ENCODE data around the gene PAH.

The PAH gene

GRCh38 chr12:102814691-102815367 is 102.2 kb downstream of the PAH start:
- no peak for DNase-seq

GRCh38 chr12:102812344-102812743 is 104.7 kb downstream of the PAH start:
- no peak for DNase-seq

DNA sequence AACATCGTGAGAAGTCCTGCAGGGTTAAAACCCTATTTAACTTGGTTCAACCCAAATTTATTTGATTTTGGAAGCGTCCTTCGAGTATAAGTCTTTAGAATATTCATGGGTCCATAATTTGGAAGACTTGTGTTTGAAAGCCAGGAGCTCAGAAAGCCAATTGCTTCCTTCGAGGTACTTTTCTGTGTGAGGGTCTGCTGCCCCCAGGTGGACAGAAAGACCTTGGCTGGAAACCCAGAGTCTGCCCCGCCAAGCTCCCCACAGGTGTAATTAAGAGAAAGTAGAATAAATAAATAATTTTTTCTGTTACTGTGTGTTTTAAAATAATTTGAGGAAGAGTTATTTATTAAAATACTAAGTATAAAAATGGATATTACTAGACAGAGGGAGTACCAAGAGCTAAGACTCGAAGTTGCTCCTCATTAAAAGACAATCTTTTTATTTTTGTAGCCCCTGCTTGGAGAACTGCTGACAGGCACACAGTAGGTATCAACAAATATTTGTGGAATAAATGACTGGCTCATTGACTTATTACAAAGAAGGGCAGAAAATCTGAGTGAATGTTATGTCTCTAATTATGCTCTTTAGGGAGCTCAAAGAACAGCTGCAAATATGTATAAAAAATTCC is 105.8 kb downstream of the PAH start:
- DNase-seq, result peak; percentile 39

- DNase-seq, result no peak
Observed at GRCh38 chr12:102808412-102808811, 108.6 kb downstream of the PAH start.

DNA sequence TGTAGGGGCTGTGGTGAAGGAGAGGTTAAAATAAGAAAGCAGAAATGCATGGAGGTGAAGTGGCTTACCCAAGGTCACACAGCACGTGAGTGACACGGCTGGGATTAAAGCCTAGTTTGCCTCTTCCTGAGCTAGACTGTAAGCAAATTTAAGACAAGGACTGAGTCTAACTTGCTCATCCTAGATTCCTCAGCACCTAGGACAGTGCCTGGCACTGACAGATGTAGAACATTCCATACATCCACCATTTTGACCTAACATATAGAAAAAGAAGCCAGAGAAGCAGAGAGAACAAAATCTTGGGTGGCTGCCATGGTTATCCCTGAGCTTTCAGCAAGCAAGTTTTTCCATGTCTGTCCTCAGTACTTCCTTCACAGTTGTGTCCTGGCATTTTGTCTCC is 110.5 kb downstream of the PAH start:
- no peak for DNase-seq

DNA sequence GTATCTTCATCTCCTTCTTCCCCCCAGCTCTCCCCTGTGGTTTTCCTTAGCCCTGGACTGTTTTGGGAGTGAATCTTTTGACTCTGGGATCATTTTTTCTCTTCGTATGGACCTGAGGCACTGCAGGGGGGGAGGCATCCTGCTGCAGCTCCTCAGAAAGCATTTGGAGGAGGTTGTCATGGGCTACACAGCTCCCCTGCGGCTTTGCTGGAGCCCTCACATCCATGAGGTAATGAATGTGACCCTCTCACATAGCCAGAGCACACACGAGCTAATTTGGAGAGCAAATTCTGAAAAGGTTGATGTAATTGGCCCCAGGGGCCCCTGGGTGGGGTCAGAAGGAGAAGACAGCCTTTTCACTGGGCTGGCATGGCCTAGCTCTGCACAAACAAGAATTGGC is 110.9 kb downstream of the PAH start:
- no peak for DNase-seq

- DNase-seq, result no peak
Observed at GRCh38 chr12:102800565-102800964, 116.5 kb downstream of the PAH start.

DNA sequence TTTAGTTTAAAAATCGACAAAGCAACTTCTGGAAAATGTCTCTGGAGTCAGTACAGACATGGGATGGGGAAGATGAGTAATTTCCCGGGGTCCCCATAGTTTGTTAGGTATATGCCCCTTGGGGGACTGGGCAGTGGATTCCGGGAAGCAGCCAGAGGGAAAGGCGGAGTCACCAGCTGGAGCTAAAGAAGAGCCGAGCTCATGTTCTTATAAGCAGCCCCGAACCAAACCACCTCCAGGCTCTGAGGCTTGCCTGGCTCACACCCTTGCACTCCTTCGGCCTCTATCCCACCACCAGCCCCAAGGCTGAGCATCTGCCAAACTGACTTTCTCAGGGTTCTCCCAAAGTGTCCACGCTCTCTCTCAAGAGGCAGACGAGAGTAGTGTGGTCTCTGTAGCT is 117.8 kb downstream of the PAH start:
- no peak for DNase-seq

DNA sequence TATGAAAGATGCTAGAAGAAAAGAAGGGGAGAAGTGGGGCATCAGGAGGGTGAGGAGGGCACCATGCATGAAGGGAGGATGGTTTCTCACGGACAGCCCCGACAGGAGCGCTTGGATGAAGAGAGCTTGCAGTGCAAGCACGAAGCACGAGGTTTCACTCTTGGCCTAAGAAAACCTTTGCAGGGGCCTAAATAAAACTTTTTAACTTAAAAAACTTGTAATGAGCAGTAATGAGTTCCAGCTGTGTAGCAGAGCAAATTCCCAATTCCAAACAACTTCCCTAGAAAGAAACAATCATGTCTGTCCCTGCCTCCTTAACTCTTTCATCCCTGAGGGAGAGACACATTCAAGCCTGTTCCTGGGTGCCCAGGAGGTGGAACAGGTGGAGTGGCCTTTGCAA is 119.5 kb downstream of the PAH start:
- no peak for DNase-seq

- DNase-seq, result no peak
Observed at GRCh38 chr12:102793921-102794320, 123.1 kb downstream of the PAH start.

Measured in RPMI8226 (cell line).